Panc1 (cell line): ENCODE results near the gene NCKIPSD.
"Not testable (repeated sequence)": the region's sequence is repeated elsewhere in the genome, so short reads cannot be mapped to it uniquely, and the experiment has no call there.

Experiments
- POLR2AphosphoS5 ChIP-seq: IDR thresholded peaks from 2 replicates; pipeline ENCODE4 v1.6.1; 2012; ENCODE audit warnings: mild to moderate bottlenecking, low read depth, low read length, moderate library complexity
- SIN3A ChIP-seq: IDR thresholded peaks from 2 replicates; pipeline ENCODE4 v1.6.1; 2012; ENCODE audit warnings: low read depth, mild to moderate bottlenecking, low read length, moderate library complexity, borderline replicate concordance; ENCODE audit not compliant: insufficient read depth
- TCF7L2 ChIP-seq: IDR thresholded peaks from 2 replicates; pipeline ENCODE4 v1.6.1; 2011; ENCODE audit warnings: mild to moderate bottlenecking, low read depth, low read length, inconsistent platforms
- TF ChIP-seq, protein P1 (sequence below): fragments of 450-650 bp; IDR thresholded peaks from 2 replicates; pipeline ENCODE4 v1.5.1; 2017; ENCODE audit warnings: mild to moderate bottlenecking

DNA sequence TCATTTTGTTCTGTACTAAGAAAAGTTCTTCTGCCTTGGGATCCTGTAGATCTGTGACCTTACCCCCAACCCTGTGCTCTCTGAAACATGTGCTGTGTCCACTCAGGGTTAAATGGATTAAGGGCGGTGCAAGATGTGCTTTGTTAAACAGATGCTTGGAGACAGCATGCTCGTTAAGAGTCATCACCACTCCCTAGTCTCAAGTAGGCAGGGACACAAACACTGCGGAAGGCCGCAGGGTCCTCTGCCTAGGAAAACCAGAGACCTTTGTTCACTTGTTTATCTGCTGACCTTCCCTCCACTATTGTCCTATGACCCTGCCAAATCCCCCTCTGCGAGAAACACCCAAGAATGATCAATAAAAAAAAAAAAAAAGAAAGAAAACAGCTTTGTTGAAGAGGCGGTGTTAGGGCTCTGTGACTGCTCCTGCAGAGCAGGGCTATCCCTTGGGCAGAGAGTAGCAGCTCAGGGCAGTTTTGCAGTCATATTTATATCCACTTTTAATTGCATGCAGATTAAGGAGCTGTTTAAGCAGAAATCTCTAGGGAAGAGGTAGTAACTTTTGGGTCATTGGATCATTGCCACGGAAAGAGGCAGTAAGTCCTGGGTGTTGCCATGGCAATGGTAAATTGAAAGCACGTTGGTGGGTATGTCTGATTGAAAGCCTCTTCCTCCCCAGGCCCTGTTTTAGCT lies 49.5 kb upstream of the NCKIPSD start:
- not testable (repeated sequence) for TF ChIP-seq SIN3A, POLR2AphosphoS5, TCF7L2
- TF ChIP-seq, protein P1, sequence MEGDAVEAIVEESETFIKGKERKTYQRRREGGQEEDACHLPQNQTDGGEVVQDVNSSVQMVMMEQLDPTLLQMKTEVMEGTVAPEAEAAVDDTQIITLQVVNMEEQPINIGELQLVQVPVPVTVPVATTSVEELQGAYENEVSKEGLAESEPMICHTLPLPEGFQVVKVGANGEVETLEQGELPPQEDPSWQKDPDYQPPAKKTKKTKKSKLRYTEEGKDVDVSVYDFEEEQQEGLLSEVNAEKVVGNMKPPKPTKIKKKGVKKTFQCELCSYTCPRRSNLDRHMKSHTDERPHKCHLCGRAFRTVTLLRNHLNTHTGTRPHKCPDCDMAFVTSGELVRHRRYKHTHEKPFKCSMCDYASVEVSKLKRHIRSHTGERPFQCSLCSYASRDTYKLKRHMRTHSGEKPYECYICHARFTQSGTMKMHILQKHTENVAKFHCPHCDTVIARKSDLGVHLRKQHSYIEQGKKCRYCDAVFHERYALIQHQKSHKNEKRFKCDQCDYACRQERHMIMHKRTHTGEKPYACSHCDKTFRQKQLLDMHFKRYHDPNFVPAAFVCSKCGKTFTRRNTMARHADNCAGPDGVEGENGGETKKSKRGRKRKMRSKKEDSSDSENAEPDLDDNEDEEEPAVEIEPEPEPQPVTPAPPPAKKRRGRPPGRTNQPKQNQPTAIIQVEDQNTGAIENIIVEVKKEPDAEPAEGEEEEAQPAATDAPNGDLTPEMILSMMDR = not testable (repeated sequence)
